H9 (cell line): ENCODE results near the gene PHACTR4. TPM values are rescaled to one million over a fixed set of nuclear protein-coding genes. Genes with fewer than 3 reads are reported as not detected.
A peak's percentile ranks its signal among the peaks of the same experiment; 100 is the strongest.

ENCODE experiments used
- DNase-seq: peaks from one replicate; pipeline ENCODE4 v3.0.0-alpha.2; 2017
- H2AFZ ChIP-seq: one replicate; pipeline ENCODE4 v1.6.1; 2013; ENCODE audit warnings: mild to moderate bottlenecking, low read length, control low read depth, moderate library complexity
- H2AK5ac ChIP-seq: 2 replicates; pipeline ENCODE4 v1.6.1; 2013; ENCODE audit warnings: low read length, control low read depth, mixed read lengths; ENCODE audit not compliant: insufficient read length
- H2BK120ac ChIP-seq: one replicate; pipeline ENCODE4 v1.6.1; 2013; ENCODE audit warnings: low read depth, mild to moderate bottlenecking, low read length, control low read depth, inconsistent platforms; ENCODE audit not compliant: poor library complexity, severe bottlenecking
- H2BK12ac ChIP-seq: 2 replicates; pipeline ENCODE4 v1.6.1; 2013; ENCODE audit warnings: low read length, control low read depth, mixed read lengths, low read depth; ENCODE audit not compliant: insufficient read length
- H2BK15ac ChIP-seq: 2 replicates; pipeline ENCODE4 v1.6.1; 2013; ENCODE audit warnings: low read depth, low read length, control low read depth
- H2BK20ac ChIP-seq: one replicate; pipeline ENCODE4 v1.6.1; 2013; ENCODE audit warnings: low read depth, mild to moderate bottlenecking, low read length, control low read depth, inconsistent platforms; ENCODE audit not compliant: poor library complexity, severe bottlenecking
- H2BK5ac ChIP-seq: 2 replicates; pipeline ENCODE4 v1.6.1; 2013; ENCODE audit warnings: low read length, control low read depth, mixed read lengths; ENCODE audit not compliant: insufficient read length
- H3K14ac ChIP-seq: 2 replicates; pipeline ENCODE4 v1.6.1; 2013; ENCODE audit warnings: low read length, control low read depth; ENCODE audit not compliant: insufficient read depth
- H3K18ac ChIP-seq: 2 replicates; pipeline ENCODE4 v1.6.1; 2013; ENCODE audit warnings: low read depth, mild to moderate bottlenecking, mixed read lengths, low read length, control low read depth; ENCODE audit not compliant: insufficient read length
- H3K23ac ChIP-seq: 2 replicates; pipeline ENCODE4 v1.6.1; 2013; ENCODE audit warnings: low read length, control low read depth, mixed read lengths, low read depth; ENCODE audit not compliant: insufficient read length
- H3K23me2 ChIP-seq: 2 replicates; pipeline ENCODE4 v1.6.1; 2013; ENCODE audit warnings: low read depth, mild to moderate bottlenecking, mixed read lengths, low read length, control low read depth; ENCODE audit not compliant: insufficient read length, poor library complexity, severe bottlenecking
- H3K27ac ChIP-seq: 2 replicates; pipeline ENCODE4 v1.5.1; 2013; ENCODE audit warnings: low read length, control low read depth, mixed read lengths, low read depth; ENCODE audit not compliant: insufficient read length
- H3K27me3 ChIP-seq: 2 replicates; pipeline ENCODE4 v1.6.1; 2013; ENCODE audit warnings: low read length, control low read depth, inconsistent platforms; ENCODE audit not compliant: insufficient read depth
- H3K4ac ChIP-seq: 2 replicates; pipeline ENCODE4 v1.6.1; 2013; ENCODE audit warnings: low read depth, mild to moderate bottlenecking, control low read depth, inconsistent platforms, low read length, moderate library complexity
- H3K4me1 ChIP-seq: 2 replicates; pipeline ENCODE4 v1.6.1; 2013; ENCODE audit warnings: low read length, control low read depth, inconsistent platforms; ENCODE audit not compliant: insufficient read depth
- H3K4me2 ChIP-seq: 2 replicates; pipeline ENCODE4 v1.6.1; 2013; ENCODE audit warnings: low read length, control low read depth, mixed read lengths; ENCODE audit not compliant: insufficient read length, insufficient read depth
- H3K56ac ChIP-seq: 2 replicates; pipeline ENCODE4 v1.6.1; 2013; ENCODE audit warnings: low read depth, mild to moderate bottlenecking, mixed read lengths, low read length, control low read depth; ENCODE audit not compliant: insufficient read length
- H3K79me1 ChIP-seq: 2 replicates; pipeline ENCODE4 v1.6.1; 2013; ENCODE audit warnings: low read depth, mild to moderate bottlenecking, moderate library complexity, low read length, control low read depth, inconsistent platforms; ENCODE audit not compliant: insufficient read depth, poor library complexity, severe bottlenecking
- H3K79me2 ChIP-seq: 2 replicates; pipeline ENCODE4 v1.6.1; 2013; ENCODE audit warnings: low read length, control low read depth, inconsistent platforms; ENCODE audit not compliant: insufficient read depth
- H3K9ac ChIP-seq: 2 replicates; pipeline ENCODE4 v1.6.1; 2013; ENCODE audit warnings: low read length, control low read depth, mixed read lengths; ENCODE audit not compliant: insufficient read length; ENCODE audit errors: extremely low read depth
- H3K9me3 ChIP-seq: one replicate; pipeline ENCODE4 v1.6.1; 2013; ENCODE audit warnings: low read depth, low read length, inconsistent platforms; ENCODE audit not compliant: control insufficient read depth
- H3T11ph ChIP-seq: one replicate; pipeline ENCODE4 v1.6.1; 2013; ENCODE audit warnings: mild to moderate bottlenecking, low read length, control low read depth, inconsistent platforms
- H4K20me1 ChIP-seq: one replicate; pipeline ENCODE4 v1.6.1; 2013; ENCODE audit not compliant: control insufficient read depth, insufficient read length, insufficient read depth
- H4K5ac ChIP-seq: 2 replicates; pipeline ENCODE4 v1.6.1; 2013; ENCODE audit warnings: low read depth, mild to moderate bottlenecking, mixed read lengths, low read length, control low read depth; ENCODE audit not compliant: insufficient read length
- H4K8ac ChIP-seq: replicated peaks from 2 replicates; pipeline ENCODE4 v1.6.1; 2013; ENCODE audit warnings: low read length, control low read depth, mixed read lengths, low read depth; ENCODE audit not compliant: insufficient read length
- H4K91ac ChIP-seq: 2 replicates; pipeline ENCODE4 v1.6.1; 2013; ENCODE audit warnings: low read depth, mild to moderate bottlenecking, moderate library complexity, mixed read lengths, low read length, control low read depth; ENCODE audit not compliant: insufficient read length
- H3K27ac Mint-ChIP-seq, 3 experiments: 2 replicates in 2 of 3; 3 replicates in 1 of 3; pipeline ENCODE4 v1.8.0; 2020 to 2021; ENCODE audit warnings: mixed read lengths in 3 of 3, mild to moderate bottlenecking in 1 of 3, moderate library complexity in 1 of 3
- H3K27me3 Mint-ChIP-seq: 2 replicates; pipeline ENCODE4 v1.8.0; 2021; ENCODE audit warnings: low read depth, mild to moderate bottlenecking, moderate library complexity, mixed read lengths
- H3K36me3 Mint-ChIP-seq, 3 experiments: 2 replicates in 2 of 3; 3 replicates in 1 of 3; pipeline ENCODE4 v1.8.0; 2020 to 2021; ENCODE audit warnings: low read depth in 3 of 3, mixed read lengths in 3 of 3; ENCODE audit not compliant: insufficient read depth in 1 of 3
- H3K4me1 Mint-ChIP-seq, 2 experiments: 2 replicates each; pipeline ENCODE4 v1.8.0; 2020; ENCODE audit warnings: mixed read lengths in 2 of 2
- H3K4me3 Mint-ChIP-seq, 2 experiments: 2 replicates in 1 of 2; 3 replicates in 1 of 2; pipeline ENCODE4 v1.8.0; 2020 to 2021; ENCODE audit warnings: mild to moderate bottlenecking in 2 of 2, mixed read lengths in 2 of 2, moderate library complexity in 1 of 2
- H3K9me3 Mint-ChIP-seq, 2 experiments: 2 replicates in 1 of 2; 3 replicates in 1 of 2; pipeline ENCODE4 v1.8.0; 2020; ENCODE audit warnings: mild to moderate bottlenecking in 2 of 2, mixed read lengths in 2 of 2, moderate library complexity in 1 of 2
- CTCF ChIP-seq: fragments of 200-600 bp; sonication (generic); conservative IDR thresholded peaks from 3 replicates; pipeline ENCODE4 v1.8.0; 2021; ENCODE audit warnings: antibody characterized with exemption, mild to moderate bottlenecking
- WGBS: extraction: QIAGEN DNeasy Blood & Tissue Kit; methylation state at CpG from one replicate; pipeline ENCODE4 v1.1.7; 2013; ENCODE audit warnings: missing lambda C conversion rate, low lambda C conversion rate, mixed read lengths; ENCODE audit not compliant: insufficient read length; ENCODE audit errors: extremely low coverage; 5-methylcytosine and 5-hydroxymethylcytosine counted together
- total RNA-seq: library from RNA; stranded (reverse); gene quantifications from 2 replicates; pipeline ENCODE4 v1.2.1, GENCODE V29; 2021

The PHACTR4 gene
- total RNA-seq, 1 experiment from 2014 or later = 54.0 TPM

GRCh38 chr1:28518000-28518744 lies 148.6 kb downstream of the PHACTR4 start:
- Histone ChIP-seq H3K4me1 (peaks cover 14% of the 10 kb centered on the region), H3K56ac (no peak overlapping the region), H3K14ac (peak overlapping the region; percentile 95), H2AK5ac (no peak overlapping the region), H3T11ph (no peak overlapping the region), H3K79me1 (no peaks in the 10 kb centered on the region), H3K27me3 (no peaks in the 10 kb centered on the region), H4K20me1 (no peaks in the 10 kb centered on the region), H2BK120ac (no peak overlapping the region), H3K9ac (peak overlapping the region; percentile 78), H3K23ac (no peak overlapping the region), H3K4me2 (peak overlapping the region; percentile 86), H2BK15ac (no peak overlapping the region), H3K79me2 (peaks cover 20% of the 10 kb centered on the region; the same call in 1 of the 2 replicates), H2AFZ (no peak overlapping the region), H3K27ac (no peak overlapping the region), H2BK12ac (no peak overlapping the region), H4K5ac (no peak overlapping the region), H2BK20ac (no peak overlapping the region), H4K8ac (no peak overlapping the region), H2BK5ac (no peak overlapping the region), H3K18ac (peak overlapping the region; percentile 78), H3K23me2 (peaks cover 8% of the 10 kb centered on the region), H3K9me3 (no peaks in the 10 kb centered on the region), H3K4ac (no peak overlapping the region), H4K91ac (no peak overlapping the region)
- peaks cover 6% of the 10 kb centered on the region for H3K27me3 Mint-ChIP-seq
- H3K4me1 Mint-ChIP-seq = peaks cover 32 to 40% of the 10 kb centered on the region in 2 experiments
- whole genome bisulfite sequencing = no CpG with 5 or more reads among the region's 92 CpGs
- H3K4me3 Mint-ChIP-seq = peak overlapping the region; percentile 85 to 91
- 0 out of 5 replicates have a peak, but pooled peaks cover 0 to 3% of the 10 kb centered on the region in 2 experiments for H3K9me3 Mint-ChIP-seq
- peak overlapping the region; percentile 78 to 99 (median 96) for H3K27ac Mint-ChIP-seq
- H3K36me3 Mint-ChIP-seq = peaks cover 13 to 23% (median 23%) of the 10 kb centered on the region in 3 experiments
- peak; percentile 92 for DNase-seq
- TF ChIP-seq CTCF = peak; percentile 98
